Transverse colon (tissue), 4 donors: ENCODE measurements around the gene SEC14L1. TPM values are rescaled to one million over a fixed set of nuclear protein-coding genes. Genes with fewer than 3 reads are reported as not detected.

Experiments used
- DNase-seq: peaks from one replicate; pipeline ENCODE4 v3.0.0-alpha.2; 2019
- H3K27ac ChIP-seq, 4 donors: fragments of 200-600 bp; sonication (generic); 2 replicates each; pipeline ENCODE4 v1.5.1; 2016 to 2018; ENCODE audit warnings: inconsistent platforms in 4 of 4
- H3K27me3 ChIP-seq: fragments of 200-600 bp; sonication (generic); 2 replicates; pipeline ENCODE4 v1.5.1; 2017; ENCODE audit warnings: inconsistent platforms
- H3K36me3 ChIP-seq, 4 donors: fragments of 200-600 bp; sonication (generic); 2 replicates each; pipeline ENCODE4 v1.5.1; 2017 to 2019; ENCODE audit warnings: inconsistent platforms in 4 of 4
- H3K4me1 ChIP-seq, 4 donors: fragments of 200-600 bp; sonication (generic); 2 replicates each; pipeline ENCODE4 v1.5.1; 2017 to 2020; ENCODE audit warnings: inconsistent platforms in 4 of 4
- H3K4me3 ChIP-seq, 4 donors: fragments of 200-600 bp; sonication (generic); 1 replicate in 1 of 4; 2 replicates in 3 of 4; pipeline versions ENCODE4 v1.5.1 to v1.6.1; 2017 to 2019; ENCODE audit warnings: inconsistent platforms in 4 of 4
- H3K9me3 ChIP-seq, 2 donors: fragments of 200-600 bp; sonication (generic); 2 replicates each; pipeline ENCODE4 v1.5.1; 2017 to 2019; ENCODE audit warnings: inconsistent platforms in 2 of 2
- CTCF ChIP-seq, 5 experiments: fragments of 200-600 bp in 3 of 5; fragments of 450-650 bp in 2 of 5; sonication (generic) in 3 of 5; IDR thresholded peaks; 1 replicate in 2 of 5; 2 replicates in 3 of 5; pipeline ENCODE4 v1.5.1; 2016 to 2017; ENCODE audit warnings: antibody characterized with exemption in 5 of 5, inconsistent platforms in 3 of 5, mild to moderate bottlenecking in 2 of 5, moderate library complexity in 1 of 5
- EP300 ChIP-seq: sonication (generic); formaldehyde crosslinking; IDR thresholded peaks from one replicate; pipeline ENCODE4 v1.6.1; 2017; ENCODE audit warnings: antibody characterized with exemption, low read depth
- POLR2A ChIP-seq: fragments of 450-650 bp; IDR thresholded peaks from one replicate; pipeline ENCODE4 v1.6.1; 2016; ENCODE audit warnings: antibody characterized with exemption, mild to moderate bottlenecking, moderate library complexity
- POLR2AphosphoS5 ChIP-seq, 3 donors: sonication (generic); formaldehyde crosslinking; IDR thresholded peaks; one replicate each; pipeline ENCODE4 v1.6.1; 2016; ENCODE audit warnings: antibody characterized with exemption in 3 of 3
- WGBS, 2 donors: methylation state at CpG; one replicate each; pipeline ENCODE4 v1.1.5; 2018; ENCODE audit warnings: low coverage in 1 of 2; 5-methylcytosine and 5-hydroxymethylcytosine counted together
- in situ Hi-C, 4 donors: fragments of 200-750 bp; cut with MboI; loops; one replicate each; pipeline versions ENCODE4 v1.15.0 to v1.15.1; 2017; ENCODE audit warnings: low sequenced_read_pairs in 3 of 4, low pct_ligation_motif_present in 1 of 4, low pct_unique_long_range_greater_than_20kb in 1 of 4
- intact Hi-C: fragments of 100-400 bp; cut with DNase I; formaldehyde crosslinking; loops from one replicate; pipeline ENCODE4 v1.15.1; 2023; ENCODE audit warnings: low total_unique reads
- total RNA-seq, 4 donors: library from RNA; depleted of rRNA; stranded (reverse); fragments of >200 nt; gene quantifications; one replicate each; pipeline ENCODE4 v1.1.0, GENCODE V29; 2016

Gene SEC14L1
- total RNA-seq, 4 donors from 2014 or later = 16.8 to 34.6 (median 23.8) TPM

GRCh38 chr17:77141846-77142449, 1.2 kb downstream of the SEC14L1 start:
- Histone ChIP-seq H3K27me3 (no peaks in the 10 kb centered on the region), H3K9me3 (no peaks in the 10 kb centered on the region), H3K4me1 (peaks cover 5 to 46% (median 19%) of the 10 kb centered on the region in 4 donors), H3K4me3 (peak overlapping the region in 3 of 4 donors; percentile 86 to 99 (median 93)), H3K36me3 (no peaks in the 10 kb centered on the region), H3K27ac (peak overlapping the region; percentile 94 to 99 (median 95))
- in situ Hi-C loops = no loop called here
- 56 to 84% methylated on average over 3 to 9 of the region's 9 CpGs for WGBS, 2 donors
- TF ChIP-seq EP300 (no peak), CTCF (IDR thresholded peaks at IDR 0.05) (no peak), POLR2AphosphoS5 (IDR thresholded peaks at IDR 0.05) (no peak), POLR2A (no peak)
- no peak for DNase-seq
- intact Hi-C loops = loop anchor here (5.0 kb wide), 2 partner anchors 50 to 595 kb away; no protein-coding TSS in a partner anchor

GRCh38 chr17:77142689-77143088, 1.9 kb downstream of the SEC14L1 start:
- in situ Hi-C loops = no loop called here

DNA sequence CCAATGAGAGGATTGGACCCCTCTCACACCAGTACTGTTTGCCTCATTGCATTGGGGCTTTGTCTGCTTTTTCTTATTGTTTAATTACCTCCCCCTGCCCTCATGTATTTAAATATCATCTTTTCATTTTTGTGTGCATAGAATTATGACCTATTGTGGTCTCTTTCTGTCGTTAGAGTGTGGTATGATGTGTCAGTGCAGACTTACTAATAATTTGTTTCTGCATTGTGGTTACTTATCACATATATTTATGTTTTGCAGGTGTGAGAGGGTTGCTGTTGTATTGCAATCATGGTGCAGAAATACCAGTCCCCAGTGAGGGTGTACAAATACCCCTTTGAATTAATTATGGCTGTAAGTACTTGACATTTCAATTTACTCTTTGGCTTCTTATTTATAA, 2.5 kb downstream of the SEC14L1 start:
- Histone ChIP-seq H3K27me3 (no peaks in the 10 kb centered on the region), H3K36me3 (no peaks in the 10 kb centered on the region), H3K4me1 (peaks cover 10 to 48% (median 21%) of the 10 kb centered on the region in 4 donors), H3K27ac (peak overlapping the region; percentile 16 to 99 (median 66)), H3K4me3 (peak overlapping the region in 1 of 4 donors; percentile 9), H3K9me3 (no peaks in the 10 kb centered on the region)
- WGBS, 2 donors = 45 to 66% methylated on average over 1 of the region's 1 CpG
- no peak for TF ChIP-seq CTCF (IDR thresholded peaks at IDR 0.05)
- TF ChIP-seq EP300 = no peak
- TF ChIP-seq POLR2A = no peak
- TF ChIP-seq POLR2AphosphoS5 (IDR thresholded peaks at IDR 0.05) = no peak
- no peak for DNase-seq
- in situ Hi-C loops (no loop called here), intact Hi-C loops (loop anchor here (5.0 kb wide), 2 partner anchors 51 to 594 kb away; no protein-coding TSS in a partner anchor)

More at GRCh38 chr17:77142689-77143088, 1.9 kb downstream of the SEC14L1 start:
- no peaks in the 10 kb centered on the region for H3K9me3 ChIP-seq
- no peaks in the 10 kb centered on the region for H3K27me3 ChIP-seq
- 81 to 87% methylated on average over 7 to 8 of the region's 8 CpGs for WGBS, 2 donors
- peak overlapping the region in 1 of 4 donors; percentile 9 for H3K4me3 ChIP-seq
- peaks cover 10 to 53% (median 21%) of the 10 kb centered on the region in 4 donors for H3K4me1 ChIP-seq
- peak overlapping the region; percentile 16 to 99 (median 66) for H3K27ac ChIP-seq
- TF ChIP-seq CTCF (IDR thresholded peaks at IDR 0.05) (no peak), EP300 (no peak), POLR2AphosphoS5 (IDR thresholded peaks at IDR 0.05) (no peak), POLR2A (no peak)
- intact Hi-C loops = loop anchor here (5.0 kb wide), 2 partner anchors 50 to 595 kb away; no protein-coding TSS in a partner anchor
- no peaks in the 10 kb centered on the region for H3K36me3 ChIP-seq
- no peak for DNase-seq

DNA sequence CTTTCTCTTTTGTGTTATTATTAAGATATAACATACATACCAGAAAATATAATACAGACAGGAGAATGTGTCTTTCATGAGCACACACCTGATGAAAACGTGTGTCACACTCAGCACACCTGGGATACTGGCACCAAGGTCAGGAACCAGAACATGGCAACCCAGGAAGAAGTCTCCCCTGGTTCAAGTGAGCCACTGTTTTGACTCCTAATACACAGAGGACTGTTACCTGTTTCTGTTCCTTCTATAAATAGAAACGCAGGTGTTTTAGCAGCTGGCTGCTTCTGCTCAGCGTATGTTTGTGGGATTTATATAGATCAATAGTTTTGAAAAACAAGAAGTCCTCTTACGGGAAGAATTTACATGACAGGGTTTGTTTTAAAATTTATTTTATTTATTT, 3.5 kb downstream of the SEC14L1 start:
- Histone ChIP-seq H3K27me3 (no peaks in the 10 kb centered on the region), H3K4me1 (peaks cover 10 to 49% (median 21%) of the 10 kb centered on the region in 4 donors), H3K9me3 (no peaks in the 10 kb centered on the region), H3K4me3 (no peak overlapping the region), H3K27ac (peak overlapping the region; percentile 36 to 99 (median 66)), H3K36me3 (no peaks in the 10 kb centered on the region)
- WGBS, 2 donors = 81 to 87% methylated on average over 4 of the region's 4 CpGs
- TF ChIP-seq POLR2AphosphoS5 (IDR thresholded peaks at IDR 0.05) (peak in 1 of 3 donors; percentile 26), EP300 (no peak)
- intact Hi-C loops (loop anchor here (5.0 kb wide), 2 partner anchors 52 to 593 kb away; no protein-coding TSS in a partner anchor), in situ Hi-C loops (no loop called here)
- DNase-seq = no peak
